Stomach (tissue), 4 donors: ENCODE measurements around the gene PSMB8.

Experiments
- CTCF ChIP-seq, 7 experiments: fragments of 450-650 bp in 4 of 7; fragments of 200-600 bp in 3 of 7; sonication (generic) in 3 of 7; IDR thresholded peaks; one replicate each; pipeline ENCODE4 v1.5.1; 2016 to 2019; ENCODE audit warnings: antibody characterized with exemption in 7 of 7, control low read depth in 2 of 7, mild to moderate bottlenecking in 1 of 7
- POLR2A ChIP-seq, 4 donors: fragments of 450-650 bp; IDR thresholded peaks; one replicate each; pipeline ENCODE4 v1.6.1; 2016; ENCODE audit warnings: antibody characterized with exemption in 4 of 4, control low read depth in 2 of 4, mild to moderate bottlenecking in 1 of 4, moderate library complexity in 1 of 4
- POLR2AphosphoS5 ChIP-seq, 3 donors: sonication (generic); formaldehyde crosslinking; IDR thresholded peaks; one replicate each; pipeline ENCODE4 v1.6.1; 2016; ENCODE audit warnings: antibody characterized with exemption in 3 of 3

GRCh38 chr6:32844839-32845383 is 1.1 kb upstream of the PSMB8 start:
- no peak for TF ChIP-seq CTCF (IDR thresholded peaks at IDR 0.05)
- TF ChIP-seq POLR2A (IDR thresholded peaks at IDR 0.05), result no peak
- TF ChIP-seq POLR2AphosphoS5 (IDR thresholded peaks at IDR 0.05), result peak in 2 of 3 donors; percentile 59 to 72
